Measurements from ENCODE around the gene HSPA1L.

GRCh38 chr6:31837369-31838113, 22.5 kb upstream of the HSPA1L start:
- TF ChIP-seq, protein P1, sequence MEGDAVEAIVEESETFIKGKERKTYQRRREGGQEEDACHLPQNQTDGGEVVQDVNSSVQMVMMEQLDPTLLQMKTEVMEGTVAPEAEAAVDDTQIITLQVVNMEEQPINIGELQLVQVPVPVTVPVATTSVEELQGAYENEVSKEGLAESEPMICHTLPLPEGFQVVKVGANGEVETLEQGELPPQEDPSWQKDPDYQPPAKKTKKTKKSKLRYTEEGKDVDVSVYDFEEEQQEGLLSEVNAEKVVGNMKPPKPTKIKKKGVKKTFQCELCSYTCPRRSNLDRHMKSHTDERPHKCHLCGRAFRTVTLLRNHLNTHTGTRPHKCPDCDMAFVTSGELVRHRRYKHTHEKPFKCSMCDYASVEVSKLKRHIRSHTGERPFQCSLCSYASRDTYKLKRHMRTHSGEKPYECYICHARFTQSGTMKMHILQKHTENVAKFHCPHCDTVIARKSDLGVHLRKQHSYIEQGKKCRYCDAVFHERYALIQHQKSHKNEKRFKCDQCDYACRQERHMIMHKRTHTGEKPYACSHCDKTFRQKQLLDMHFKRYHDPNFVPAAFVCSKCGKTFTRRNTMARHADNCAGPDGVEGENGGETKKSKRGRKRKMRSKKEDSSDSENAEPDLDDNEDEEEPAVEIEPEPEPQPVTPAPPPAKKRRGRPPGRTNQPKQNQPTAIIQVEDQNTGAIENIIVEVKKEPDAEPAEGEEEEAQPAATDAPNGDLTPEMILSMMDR (IDR thresholded peaks at IDR 0.05 in 2 of 3, conservative IDR thresholded peaks at IDR 0.05 in 1 of 3; ENCODE audit: borderline replicate concordance in 1 of 3, insufficient read depth in 1 of 3, low read depth in 2 of 3, low read length in 2 of 3), result no peak
- TF ChIP-seq POLR2A (IDR thresholded peaks at IDR 0.05; ENCODE audit: borderline replicate concordance, extremely low read depth, insufficient read depth, insufficient read length) (no peak), ZNF274 (IDR thresholded peaks at IDR 0.05; ENCODE audit: low read depth, low read length) (no peak), ELF1 (IDR thresholded peaks at IDR 0.05; ENCODE audit: borderline replicate concordance, low read depth) (no peak), SP1 (IDR thresholded peaks at IDR 0.05; ENCODE audit: low read depth) (no peak)
